Fibroblast of pulmonary artery (primary cell): Measurements from ENCODE around the gene KANTR.

ENCODE experiments used
- DNase-seq: peaks from one replicate; pipeline ENCODE4 v3.0.0-alpha.2; 2010; ENCODE audit warnings: low read depth
- H3K4me3 ChIP-seq: replicated peaks from 2 replicates; pipeline ENCODE4 v1.5.1; 2011; ENCODE audit warnings: low read depth, mild to moderate bottlenecking, control low read depth, low read length, moderate library complexity
- CTCF ChIP-seq: IDR thresholded peaks from 2 replicates; pipeline ENCODE4 v1.5.1; 2011; ENCODE audit warnings: mild to moderate bottlenecking, control low read depth, low read length, inconsistent platforms; ENCODE audit errors: missing control alignments

The KANTR gene

GRCh38 chrX:53055244-53055849 is 38.6 kb upstream of the KANTR start:
- TF ChIP-seq CTCF = no peak
- no peak overlapping the region for H3K4me3 ChIP-seq
- DNase-seq = no peak

- no peak for DNase-seq
- no peak for TF ChIP-seq CTCF
- H3K4me3 ChIP-seq = no peak overlapping the region
These were observed 37.6 kb upstream of the KANTR start for GRCh38 chrX:53056292-53056691.

GRCh38 chrX:53065104-53065503 is 28.8 kb upstream of the KANTR start:
- no peak overlapping the region for H3K4me3 ChIP-seq
- no peak for DNase-seq
- no peak for TF ChIP-seq CTCF

GRCh38 chrX:53071064-53071463 is 22.9 kb upstream of the KANTR start:
- no peak for DNase-seq
- H3K4me3 ChIP-seq = no peak overlapping the region
- TF ChIP-seq CTCF = no peak

GRCh38 chrX:53071604-53072417 is 22.1 kb upstream of the KANTR start:
- peak; percentile 65 for DNase-seq
- TF ChIP-seq CTCF = peak; percentile 57

GRCh38 chrX:53072418-53073114 is 21.4 kb upstream of the KANTR start:
- no peak for DNase-seq
- no peak for TF ChIP-seq CTCF
- H3K4me3 ChIP-seq = no peak overlapping the region

More at GRCh38 chrX:53071604-53072417, 22.1 kb upstream of the KANTR start:
- H3K4me3 ChIP-seq = peak overlapping the region; percentile 21
